HepG2 (cell line): ENCODE measurements around the gene KCNAB2. TPM values are rescaled to one million over a fixed set of nuclear protein-coding genes. Genes with fewer than 3 reads are reported as not detected.

Experiments used
- ATAC-seq: fragments of 200-7000 bp; cut with Tn5 transposase; 3 replicates; pipeline ENCODE4 v1.9.1; 2020; ENCODE audit warnings: mild to moderate bottlenecking, moderate library complexity
- BruUV-seq: library from RNA; stranded (reverse); fragments of 400-500 nt; replicated peaks from 2 replicates; lab custom pipeline; 2021; lab: Mats Ljungman, UMichigan
- CTCF ChIA-PET: fragments of 300-600 bp; formaldehyde crosslinking; extraction: SDS; loops from one replicate; lab custom pipeline; 2021; ENCODE audit warnings: low total read pairs, inconsistent platforms, low intra/inter-chr PET ratio; lab: Yijun Ruan, JAX
- POLR2A ChIA-PET: fragments of 350-600 bp; sonication (Branson Sonifier 250); formaldehyde crosslinking; loops from one replicate; lab custom pipeline; 2020; ENCODE audit warnings: antibody characterized with exemption, inconsistent platforms; lab: Yijun Ruan, JAX
- DNase-seq: peaks from one replicate; pipeline ENCODE4 v3.0.0-alpha.2; 2015; ENCODE audit warnings: low spot score
- FAIRE-seq: peaks from 3 replicates; lab custom pipeline; 2011; peaks lifted over from hg19 to GRCh38; lab: Jason Lieb, UNC
- H2AFZ ChIP-seq: one replicate; pipeline ENCODE4 v1.6.1; 2011; ENCODE audit warnings: low read length, inconsistent platforms
- H3K27ac ChIP-seq: fragments of 300-600 bp; 3 replicates; pipeline ENCODE4 v1.8.0; 2011; ENCODE audit warnings: mixed run types, mild to moderate bottlenecking, mixed read lengths, low read length, inconsistent platforms; ENCODE audit not compliant: insufficient read depth; ENCODE audit errors: extremely low read length
- H3K27me3 ChIP-seq, 2 experiments: fragments of 200-600 bp in 1 of 2; 2 replicates in 1 of 2; 3 replicates in 1 of 2; pipeline versions ENCODE4 v1.6.0 to v1.8.0; 2011; ENCODE audit warnings: low read length in 2 of 2, mild to moderate bottlenecking in 2 of 2, moderate library complexity in 2 of 2, inconsistent platforms in 1 of 2; ENCODE audit not compliant: insufficient read depth in 2 of 2, control insufficient read depth in 1 of 2
- H3K36me3 ChIP-seq, 2 experiments: fragments of 200-600 bp in 1 of 2; replicated peaks in 1 of 2; 2 replicates in 1 of 2; 3 replicates in 1 of 2; pipeline versions ENCODE4 v1.5.1 to v1.8.0; 2011; ENCODE audit warnings: low read length in 2 of 2, inconsistent platforms in 1 of 2; ENCODE audit not compliant: insufficient read depth in 2 of 2, control insufficient read depth in 1 of 2
- H3K4me1 ChIP-seq: 2 replicates; pipeline ENCODE4 v1.5.1; 2012; ENCODE audit warnings: low read length, inconsistent platforms; ENCODE audit not compliant: insufficient read depth
- H3K4me2 ChIP-seq: 2 replicates; pipeline ENCODE4 v1.6.0; 2011; ENCODE audit warnings: low read depth, low read length, inconsistent platforms
- H3K4me3 ChIP-seq, 3 experiments: fragments of 200-600 bp in 1 of 3; sonication (generic), shearing (Covaris generic) in 1 of 3; replicated peaks in 1 of 3; 2 replicates each; pipeline ENCODE4 v1.5.1; 2011 to 2016; ENCODE audit warnings: low read length in 3 of 3, inconsistent platforms in 2 of 3, low read depth in 2 of 3, mild to moderate bottlenecking in 2 of 3, control low read depth in 1 of 3, mixed read lengths in 1 of 3; ENCODE audit not compliant: insufficient read depth in 1 of 3
- H3K79me2 ChIP-seq: one replicate; pipeline ENCODE4 v1.6.1; 2011; ENCODE audit warnings: low read length, inconsistent platforms; ENCODE audit not compliant: insufficient read depth
- H3K9ac ChIP-seq: 2 replicates; pipeline ENCODE4 v1.6.0; 2011; ENCODE audit warnings: mild to moderate bottlenecking, low read depth, low read length, inconsistent platforms; ENCODE audit not compliant: insufficient read depth
- H3K9me3 ChIP-seq: 2 replicates; pipeline ENCODE4 v1.5.1; 2012; ENCODE audit warnings: mild to moderate bottlenecking, low read length
- H4K20me1 ChIP-seq: 2 replicates; pipeline ENCODE4 v1.6.0; 2011; ENCODE audit warnings: inconsistent platforms, mild to moderate bottlenecking, low read length, moderate library complexity; ENCODE audit not compliant: insufficient read depth
- DMAP1 ChIP-seq: IDR thresholded peaks from 2 replicates; pipeline ENCODE4 v1.6.1; 2016
- GFI1 ChIP-seq: sonication (generic); formaldehyde crosslinking; IDR thresholded peaks from 2 replicates; pipeline ENCODE4 v1.5.0; 2020; ENCODE audit warnings: missing genetic modification reagents, mild to moderate bottlenecking, borderline replicate concordance
- MEIS2 ChIP-seq: sonication (generic); formaldehyde crosslinking; IDR thresholded peaks from 2 replicates; pipeline ENCODE4 v1.9.0; 2021; ENCODE audit warnings: mild to moderate bottlenecking, missing genetic modification reagents
- NONO ChIP-seq, 2 experiments: fragments of 450-650 bp in 1 of 2; sonication (generic) in 1 of 2; formaldehyde crosslinking in 1 of 2; IDR thresholded peaks in 1 of 2; conservative IDR thresholded peaks in 1 of 2; 2 replicates each; pipeline versions ENCODE4 v1.6.1 to v1.8.0; 2017 to 2022; ENCODE audit warnings: mild to moderate bottlenecking in 1 of 2, missing genetic modification reagents in 1 of 2, moderate library complexity in 1 of 2
- REXO4 ChIP-seq: sonication (generic); formaldehyde crosslinking; IDR thresholded peaks from 2 replicates; pipeline ENCODE4 v1.8.0; 2022; ENCODE audit warnings: missing genetic modification reagents, mild to moderate bottlenecking, borderline replicate concordance
- SMAD9 ChIP-seq: sonication (generic); formaldehyde crosslinking; IDR thresholded peaks from 2 replicates; pipeline ENCODE4 v1.5.1; 2020; ENCODE audit warnings: mild to moderate bottlenecking, missing genetic modification reagents
- ZFP41 ChIP-seq: sonication (generic); formaldehyde crosslinking; IDR thresholded peaks from 2 replicates; pipeline ENCODE4 v1.4.0; 2020; ENCODE audit warnings: mild to moderate bottlenecking, missing genetic modification reagents, borderline replicate concordance
- ZNF143 ChIP-seq: sonication (generic); formaldehyde crosslinking; IDR thresholded peaks from 2 replicates; pipeline ENCODE4 v1.4.0; 2020; ENCODE audit warnings: missing genetic modification reagents
- ZNF296 ChIP-seq: sonication (generic); formaldehyde crosslinking; conservative IDR thresholded peaks from 2 replicates; pipeline ENCODE4 v1.5.0; 2020; ENCODE audit warnings: mild to moderate bottlenecking, missing genetic modification reagents
- ZNF44 ChIP-seq: sonication (generic); formaldehyde crosslinking; IDR thresholded peaks from 2 replicates; pipeline ENCODE4 v1.5.1; 2020; ENCODE audit warnings: mild to moderate bottlenecking, missing genetic modification reagents
- WGBS: methylation state at CpG from one replicate; pipeline ENCODE4 v1.1.6; 2017; ENCODE audit warnings: low lambda C conversion rate; 5-methylcytosine and 5-hydroxymethylcytosine counted together
- in situ Hi-C: cut with HindIII; loops from 2 replicates; pipeline ENCODE4 v1.10.0; 2017; ENCODE audit warnings: low pct_unique_long_range_greater_than_20kb; ENCODE audit not compliant: extremely low pct_ligation_motif_present
- intact Hi-C: fragments of 100-400 bp; cut with micrococcal nuclease; formaldehyde crosslinking; loops from one replicate; pipeline ENCODE4 v1.10.0; 2022; ENCODE audit not compliant: unreplicated experiment
- polyA plus RNA-seq, 8 experiments: library from polyadenylated mRNA; depleted of rRNA in 3 of 8; stranded (reverse) in 7 of 8; unstranded in 1 of 8; fragments of >200 nt; fragmentation: Illumina TruSeq in 4 of 8; extraction: Trizol in 4 of 8; gene quantifications; 2 replicates each; pipeline versions ENCODE4 v1.2.1 to v1.2.3, GENCODE V29; 2011 to 2016; ENCODE audit warnings: low read depth in 4 of 8, missing spikeins in 1 of 8, mixed read lengths in 1 of 8; ENCODE audit not compliant: insufficient read depth in 1 of 8
- total RNA-seq, 5 experiments: library from RNA; depleted of rRNA; stranded (reverse); fragments of >200 nt; fragmentation: Illumina TruSeq; extraction: Trizol; gene quantifications; 2 replicates each; pipeline ENCODE4 v1.2.3, GENCODE V29; 2016; ENCODE audit warnings: low read depth in 1 of 5
- TF ChIP-seq, protein P1 (sequence below): sonication (generic); formaldehyde crosslinking; IDR thresholded peaks from 2 replicates; pipeline ENCODE4 v1.4.0; 2020; ENCODE audit warnings: missing genetic modification reagents
- TF ChIP-seq, protein P2 (sequence below): sonication (generic); formaldehyde crosslinking; IDR thresholded peaks from 2 replicates; pipeline ENCODE4 v1.8.0; 2022; ENCODE audit warnings: mild to moderate bottlenecking, missing genetic modification reagents, moderate library complexity
- TF ChIP-seq, protein P3 (sequence below): sonication (generic); formaldehyde crosslinking; IDR thresholded peaks from 2 replicates; pipeline ENCODE4 v1.9.0; 2021; ENCODE audit warnings: missing genetic modification reagents, borderline replicate concordance
- TF ChIP-seq, protein P4 (sequence below): sonication (generic); formaldehyde crosslinking; IDR thresholded peaks from 2 replicates; pipeline ENCODE4 v1.8.0; 2023; ENCODE audit warnings: mild to moderate bottlenecking, missing genetic modification reagents

The KCNAB2 gene
- total and polyA plus RNA-seq, 2 of the 13 experiments (the other 11 are each of a cell fraction or from before 2014, with no cell fraction given), result 6.2 to 8.8 TPM

DNA sequence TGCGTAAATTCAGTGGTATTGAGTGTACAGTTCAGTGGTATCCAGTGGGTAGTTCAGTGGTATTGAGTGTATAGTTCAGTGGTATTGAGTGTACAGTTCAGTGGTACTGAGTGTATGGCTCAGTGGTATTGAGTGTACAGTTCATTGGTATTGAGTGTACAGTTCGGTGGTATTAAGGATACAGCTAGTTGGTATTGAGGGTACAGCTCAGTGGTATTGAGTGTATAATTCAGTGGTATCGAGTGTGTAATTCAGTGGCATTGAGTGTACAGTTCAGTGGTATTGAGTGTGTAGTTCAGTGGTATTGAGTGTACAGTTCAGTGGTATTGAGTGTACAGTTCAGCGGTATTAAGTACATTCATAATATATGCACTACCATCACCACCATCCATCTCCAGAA lies 23.5 kb upstream of the KCNAB2 start (continued):
- TF ChIP-seq, protein P1, sequence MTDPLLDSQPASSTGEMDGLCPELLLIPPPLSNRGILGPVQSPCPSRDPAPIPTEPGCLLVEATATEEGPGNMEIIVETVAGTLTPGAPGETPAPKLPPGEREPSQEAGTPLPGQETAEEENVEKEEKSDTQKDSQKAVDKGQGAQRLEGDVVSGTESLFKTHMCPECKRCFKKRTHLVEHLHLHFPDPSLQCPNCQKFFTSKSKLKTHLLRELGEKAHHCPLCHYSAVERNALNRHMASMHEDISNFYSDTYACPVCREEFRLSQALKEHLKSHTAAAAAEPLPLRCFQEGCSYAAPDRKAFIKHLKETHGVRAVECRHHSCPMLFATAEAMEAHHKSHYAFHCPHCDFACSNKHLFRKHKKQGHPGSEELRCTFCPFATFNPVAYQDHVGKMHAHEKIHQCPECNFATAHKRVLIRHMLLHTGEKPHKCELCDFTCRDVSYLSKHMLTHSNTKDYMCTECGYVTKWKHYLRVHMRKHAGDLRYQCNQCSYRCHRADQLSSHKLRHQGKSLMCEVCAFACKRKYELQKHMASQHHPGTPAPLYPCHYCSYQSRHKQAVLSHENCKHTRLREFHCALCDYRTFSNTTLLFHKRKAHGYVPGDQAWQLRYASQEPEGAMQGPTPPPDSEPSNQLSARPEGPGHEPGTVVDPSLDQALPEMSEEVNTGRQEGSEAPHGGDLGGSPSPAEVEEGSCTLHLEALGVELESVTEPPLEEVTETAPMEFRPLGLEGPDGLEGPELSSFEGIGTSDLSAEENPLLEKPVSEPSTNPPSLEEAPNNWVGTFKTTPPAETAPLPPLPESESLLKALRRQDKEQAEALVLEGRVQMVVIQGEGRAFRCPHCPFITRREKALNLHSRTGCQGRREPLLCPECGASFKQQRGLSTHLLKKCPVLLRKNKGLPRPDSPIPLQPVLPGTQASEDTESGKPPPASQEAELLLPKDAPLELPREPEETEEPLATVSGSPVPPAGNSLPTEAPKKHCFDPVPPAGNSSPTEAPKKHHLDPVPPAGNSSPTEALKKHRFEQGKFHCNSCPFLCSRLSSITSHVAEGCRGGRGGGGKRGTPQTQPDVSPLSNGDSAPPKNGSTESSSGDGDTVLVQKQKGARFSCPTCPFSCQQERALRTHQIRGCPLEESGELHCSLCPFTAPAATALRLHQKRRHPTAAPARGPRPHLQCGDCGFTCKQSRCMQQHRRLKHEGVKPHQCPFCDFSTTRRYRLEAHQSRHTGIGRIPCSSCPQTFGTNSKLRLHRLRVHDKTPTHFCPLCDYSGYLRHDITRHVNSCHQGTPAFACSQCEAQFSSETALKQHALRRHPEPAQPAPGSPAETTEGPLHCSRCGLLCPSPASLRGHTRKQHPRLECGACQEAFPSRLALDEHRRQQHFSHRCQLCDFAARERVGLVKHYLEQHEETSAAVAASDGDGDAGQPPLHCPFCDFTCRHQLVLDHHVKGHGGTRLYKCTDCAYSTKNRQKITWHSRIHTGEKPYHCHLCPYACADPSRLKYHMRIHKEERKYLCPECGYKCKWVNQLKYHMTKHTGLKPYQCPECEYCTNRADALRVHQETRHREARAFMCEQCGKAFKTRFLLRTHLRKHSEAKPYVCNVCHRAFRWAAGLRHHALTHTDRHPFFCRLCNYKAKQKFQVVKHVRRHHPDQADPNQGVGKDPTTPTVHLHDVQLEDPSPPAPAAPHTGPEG, result no peak
- TF ChIP-seq, protein P2, sequence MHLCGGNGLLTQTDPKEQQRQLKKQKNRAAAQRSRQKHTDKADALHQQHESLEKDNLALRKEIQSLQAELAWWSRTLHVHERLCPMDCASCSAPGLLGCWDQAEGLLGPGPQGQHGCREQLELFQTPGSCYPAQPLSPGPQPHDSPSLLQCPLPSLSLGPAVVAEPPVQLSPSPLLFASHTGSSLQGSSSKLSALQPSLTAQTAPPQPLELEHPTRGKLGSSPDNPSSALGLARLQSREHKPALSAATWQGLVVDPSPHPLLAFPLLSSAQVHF (CRISPR knock-in tag), result no peak
- TF ChIP-seq DMAP1 (CRISPR knock-in tag) (no peak), ZNF296 (CRISPR knock-in tag) (no peak), REXO4 (no peak)

DNA sequence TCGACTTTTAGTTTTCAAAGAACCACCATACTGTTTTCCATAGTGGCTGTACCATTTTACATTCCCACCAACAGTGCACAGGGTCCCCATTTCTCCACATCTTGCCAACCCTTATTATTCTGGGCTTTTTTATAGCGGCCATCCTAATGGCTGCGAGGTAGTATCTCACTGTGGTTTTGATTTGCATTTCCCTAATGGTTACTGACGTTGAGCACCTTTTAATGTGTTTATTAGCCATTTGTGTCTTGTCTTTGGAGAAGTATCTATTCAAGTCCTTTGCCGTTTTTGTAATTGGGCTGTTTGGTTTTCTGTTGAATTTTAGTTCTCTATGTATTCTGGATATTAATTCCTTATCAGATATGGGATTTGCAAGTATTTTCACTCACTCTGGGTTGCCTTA lies 22.3 kb upstream of the KCNAB2 start:
- in situ Hi-C loops, result no loop called here
- Histone ChIP-seq H3K27ac (no peak overlapping the region), H3K9ac (no peak overlapping the region), H3K79me2 (no peaks in the 10 kb centered on the region), H4K20me1 (no peaks in the 10 kb centered on the region), H3K36me3 (no peaks in the 10 kb centered on the region), H3K9me3 (no peaks in the 10 kb centered on the region), H3K27me3 (peaks cover 0 to 1% of the 10 kb centered on the region in 2 experiments; a peak in 1 of 5 replicates), H3K4me3 (no peak overlapping the region), H3K4me1 (peaks cover 36% of the 10 kb centered on the region), H2AFZ (no peak overlapping the region), H3K4me2 (no peak overlapping the region)
- FAIRE-seq (no peak), DNase-seq (no peak), ATAC-seq (no peak)
- intact Hi-C loops, result no loop called here
- CTCF ChIA-PET, result no interaction called here
- WGBS, result 50% methylated on average over 5 of the region's 5 CpGs
- POLR2A ChIA-PET, result no interaction called here
- no TSS peak for BruUV-seq
- TF ChIP-seq GFI1 (CRISPR knock-in tag) (no peak), ZNF143 (CRISPR knock-in tag) (no peak), ZNF44 (CRISPR knock-in tag) (no peak), NONO (IDR thresholded peaks at IDR 0.05) (no peak), NONO (CRISPR knock-in tag; conservative IDR thresholded peaks at IDR 0.05) (no peak), SMAD9 (CRISPR knock-in tag) (no peak), ZFP41 (no peak), MEIS2 (CRISPR knock-in tag) (no peak)
- TF ChIP-seq, protein P3, sequence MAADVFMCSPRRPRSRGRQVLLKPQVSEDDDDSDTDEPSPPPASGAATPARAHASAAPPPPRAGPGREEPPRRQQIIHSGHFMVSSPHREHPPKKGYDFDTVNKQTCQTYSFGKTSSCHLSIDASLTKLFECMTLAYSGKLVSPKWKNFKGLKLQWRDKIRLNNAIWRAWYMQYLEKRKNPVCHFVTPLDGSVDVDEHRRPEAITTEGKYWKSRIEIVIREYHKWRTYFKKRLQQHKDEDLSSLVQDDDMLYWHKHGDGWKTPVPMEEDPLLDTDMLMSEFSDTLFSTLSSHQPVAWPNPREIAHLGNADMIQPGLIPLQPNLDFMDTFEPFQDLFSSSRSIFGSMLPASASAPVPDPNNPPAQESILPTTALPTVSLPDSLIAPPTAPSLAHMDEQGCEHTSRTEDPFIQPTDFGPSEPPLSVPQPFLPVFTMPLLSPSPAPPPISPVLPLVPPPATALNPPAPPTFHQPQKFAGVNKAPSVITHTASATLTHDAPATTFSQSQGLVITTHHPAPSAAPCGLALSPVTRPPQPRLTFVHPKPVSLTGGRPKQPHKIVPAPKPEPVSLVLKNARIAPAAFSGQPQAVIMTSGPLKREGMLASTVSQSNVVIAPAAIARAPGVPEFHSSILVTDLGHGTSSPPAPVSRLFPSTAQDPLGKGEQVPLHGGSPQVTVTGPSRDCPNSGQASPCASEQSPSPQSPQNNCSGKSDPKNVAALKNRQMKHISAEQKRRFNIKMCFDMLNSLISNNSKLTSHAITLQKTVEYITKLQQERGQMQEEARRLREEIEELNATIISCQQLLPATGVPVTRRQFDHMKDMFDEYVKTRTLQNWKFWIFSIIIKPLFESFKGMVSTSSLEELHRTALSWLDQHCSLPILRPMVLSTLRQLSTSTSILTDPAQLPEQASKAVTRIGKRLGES, result no peak
- TF ChIP-seq, protein P4, sequence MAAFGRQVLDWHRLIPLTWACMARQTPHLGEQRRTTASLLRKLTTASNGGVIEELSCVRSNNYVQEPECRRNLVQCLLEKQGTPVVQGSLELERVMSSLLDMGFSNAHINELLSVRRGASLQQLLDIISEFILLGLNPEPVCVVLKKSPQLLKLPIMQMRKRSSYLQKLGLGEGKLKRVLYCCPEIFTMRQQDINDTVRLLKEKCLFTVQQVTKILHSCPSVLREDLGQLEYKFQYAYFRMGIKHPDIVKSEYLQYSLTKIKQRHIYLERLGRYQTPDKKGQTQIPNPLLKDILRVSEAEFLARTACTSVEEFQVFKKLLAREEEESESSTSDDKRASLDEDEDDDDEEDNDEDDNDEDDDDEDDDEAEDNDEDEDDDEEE, result no peak
